Tibial artery (tissue), 4 donors: ENCODE measurements around the gene STK32C.
A peak's percentile ranks its signal among the peaks of the same experiment; 100 is the strongest.

Experiments used
- DNase-seq, 2 donors: peaks; one replicate each; pipeline ENCODE4 v3.0.0-alpha.2; 2019
- H3K27ac ChIP-seq, 2 donors: fragments of 200-600 bp; sonication (generic) in 1 of 2; 1 replicate in 1 of 2; 2 replicates in 1 of 2; pipeline ENCODE4 v1.5.1; 2018 to 2019; ENCODE audit warnings: mild to moderate bottlenecking in 1 of 2
- H3K27me3 ChIP-seq, 2 donors: fragments of 200-600 bp; sonication (generic) in 1 of 2; one replicate each; pipeline versions ENCODE4 v1.5.1 to v1.6.0; 2016 to 2019
- H3K36me3 ChIP-seq, 3 donors: fragments of 200-600 bp; sonication (generic) in 2 of 3; one replicate each; pipeline ENCODE4 v1.5.1; 2016 to 2019; ENCODE audit warnings: mild to moderate bottlenecking in 2 of 3
- H3K4me1 ChIP-seq, 4 donors: fragments of 200-600 bp; sonication (generic) in 2 of 4; 1 replicate in 3 of 4; 2 replicates in 1 of 4; pipeline ENCODE4 v1.5.1; 2016 to 2019
- H3K4me3 ChIP-seq, 2 donors: fragments of 200-600 bp; sonication (generic) in 1 of 2; 1 replicate in 1 of 2; 2 replicates in 1 of 2; pipeline ENCODE4 v1.5.1; 2018 to 2019; ENCODE audit warnings: mild to moderate bottlenecking in 2 of 2
- H3K9me3 ChIP-seq, 3 donors: fragments of 200-600 bp; sonication (generic) in 1 of 3; one replicate each; pipeline ENCODE4 v1.5.1; 2016 to 2019
- intact Hi-C: fragments of 100-400 bp; cut with DNase I; formaldehyde crosslinking; loops from one replicate; pipeline ENCODE4 v1.15.0; 2023; ENCODE audit warnings: low total_unique reads
- TF ChIP-seq, protein P1 (sequence below), 2 experiments: fragments of 200-600 bp in 1 of 2; fragments of 450-650 bp in 1 of 2; IDR thresholded peaks; one replicate each; pipeline ENCODE4 v1.5.1; 2017 to 2019; ENCODE audit warnings: antibody characterized with exemption in 2 of 2, mild to moderate bottlenecking in 1 of 2, moderate library complexity in 1 of 2

Gene STK32C

DNA sequence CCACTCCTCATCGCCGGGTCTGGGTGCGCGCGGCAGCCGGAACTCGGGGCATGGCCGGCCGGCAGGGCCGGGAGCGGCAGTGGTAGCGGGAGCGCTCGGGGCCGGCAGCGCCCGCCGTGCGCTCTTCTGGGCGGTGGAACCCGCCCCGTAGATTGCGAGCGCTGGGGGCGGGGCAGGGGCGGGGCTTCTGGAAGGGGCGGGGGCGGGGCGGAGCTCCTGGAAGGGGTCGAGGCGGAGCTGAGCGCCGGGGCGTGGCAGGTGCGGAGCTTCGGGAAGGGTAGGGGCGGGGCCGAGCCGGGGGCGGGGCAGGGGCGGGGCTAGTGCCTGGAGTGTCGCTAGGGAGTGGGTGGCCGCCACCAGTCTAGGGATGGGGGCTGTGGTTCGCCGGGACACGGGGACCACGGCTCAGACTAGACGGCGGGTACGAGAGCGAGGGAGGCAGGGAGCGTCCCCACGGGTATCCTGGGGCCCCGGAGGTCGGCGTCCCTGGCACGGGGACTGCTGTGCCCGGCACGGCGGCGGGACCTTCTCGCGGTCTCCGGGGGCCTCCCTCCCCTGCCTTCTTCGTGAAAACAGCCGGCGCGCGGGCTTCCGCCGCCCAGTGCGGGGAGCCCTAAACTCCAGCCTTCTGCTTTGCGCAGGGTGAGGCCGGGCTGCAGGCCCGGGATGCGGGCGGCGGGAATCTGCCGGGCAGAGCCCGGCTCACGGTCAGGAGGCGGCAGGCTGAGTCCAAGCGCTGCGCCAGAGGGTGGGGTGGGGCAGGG lies at the start of gene STK32C:
TSS of gene STK32C (minus strand) at position 128 of the 764 bp plus-strand sequence. CDS start at position 11, 117 bp downstream.
- peak within 1 kb of the TSS; percentile 80 to 89 for H3K27ac ChIP-seq
- TF ChIP-seq, protein P1, sequence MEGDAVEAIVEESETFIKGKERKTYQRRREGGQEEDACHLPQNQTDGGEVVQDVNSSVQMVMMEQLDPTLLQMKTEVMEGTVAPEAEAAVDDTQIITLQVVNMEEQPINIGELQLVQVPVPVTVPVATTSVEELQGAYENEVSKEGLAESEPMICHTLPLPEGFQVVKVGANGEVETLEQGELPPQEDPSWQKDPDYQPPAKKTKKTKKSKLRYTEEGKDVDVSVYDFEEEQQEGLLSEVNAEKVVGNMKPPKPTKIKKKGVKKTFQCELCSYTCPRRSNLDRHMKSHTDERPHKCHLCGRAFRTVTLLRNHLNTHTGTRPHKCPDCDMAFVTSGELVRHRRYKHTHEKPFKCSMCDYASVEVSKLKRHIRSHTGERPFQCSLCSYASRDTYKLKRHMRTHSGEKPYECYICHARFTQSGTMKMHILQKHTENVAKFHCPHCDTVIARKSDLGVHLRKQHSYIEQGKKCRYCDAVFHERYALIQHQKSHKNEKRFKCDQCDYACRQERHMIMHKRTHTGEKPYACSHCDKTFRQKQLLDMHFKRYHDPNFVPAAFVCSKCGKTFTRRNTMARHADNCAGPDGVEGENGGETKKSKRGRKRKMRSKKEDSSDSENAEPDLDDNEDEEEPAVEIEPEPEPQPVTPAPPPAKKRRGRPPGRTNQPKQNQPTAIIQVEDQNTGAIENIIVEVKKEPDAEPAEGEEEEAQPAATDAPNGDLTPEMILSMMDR (IDR thresholded peaks at IDR 0.05), result no peak
- no peaks in the 10 kb centered on the region for H3K9me3 ChIP-seq
- peaks cover 0 to 21% of the 10 kb centered on the region in 2 donors for H3K27me3 ChIP-seq
- intact Hi-C loops, result loop anchor here (10.0 kb wide), 1 partner anchor 47 kb away; no protein-coding TSS in a partner anchor
- DNase-seq, result peak; percentile 89 to 93
- H3K4me3 ChIP-seq, result peak within 1 kb of the TSS; percentile 66 to 82
- no peaks in the 10 kb centered on the region for H3K36me3 ChIP-seq
- peaks cover 0 to 19% (median 15%) of the 10 kb centered on the region in 4 donors for H3K4me1 ChIP-seq

DNA sequence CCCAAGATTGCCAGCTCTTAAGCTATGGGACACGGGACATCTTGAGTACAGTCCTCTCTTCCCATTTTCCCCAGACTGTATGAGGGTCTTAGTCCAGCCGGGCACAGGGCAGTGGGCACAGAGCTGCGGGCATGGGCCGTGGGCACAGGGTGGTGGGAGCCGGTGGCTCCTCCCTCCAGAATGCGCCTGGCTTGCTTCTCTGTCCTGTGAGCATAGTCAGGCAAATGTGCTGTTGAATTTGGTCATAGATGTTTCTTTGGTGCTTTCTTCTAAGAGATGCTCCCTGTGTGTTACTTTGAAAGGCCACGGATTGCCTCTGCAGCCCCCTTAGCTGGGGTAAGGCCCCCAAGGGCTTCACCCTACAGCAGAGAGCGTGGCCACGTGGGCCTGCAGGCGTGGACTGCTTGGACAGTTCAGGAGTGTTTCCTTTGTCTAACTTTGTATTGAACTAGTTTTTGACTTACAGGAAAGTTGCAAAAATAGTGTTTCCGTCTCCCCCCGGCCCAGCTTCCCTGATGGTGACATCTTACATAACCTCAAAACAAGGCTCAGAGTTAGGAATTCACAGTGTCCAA lies 49.0 kb upstream of the STK32C start:
- Histone ChIP-seq H3K27ac (no peak overlapping the region), H3K36me3 (peaks cover 0 to 29% (median 6%) of the 10 kb centered on the region in 3 donors), H3K9me3 (no peaks in the 10 kb centered on the region), H3K27me3 (no peaks in the 10 kb centered on the region), H3K4me3 (no peak overlapping the region), H3K4me1 (no peaks in the 10 kb centered on the region)
- DNase-seq, result peak in 1 of 2 donors; percentile 25
- TF ChIP-seq, protein P1 (IDR thresholded peaks at IDR 0.05), result no peak
- intact Hi-C loops, result loop anchor here (10.0 kb wide), 1 partner anchor 52 kb away; the partner anchor contains the start of gene STK32C

DNA sequence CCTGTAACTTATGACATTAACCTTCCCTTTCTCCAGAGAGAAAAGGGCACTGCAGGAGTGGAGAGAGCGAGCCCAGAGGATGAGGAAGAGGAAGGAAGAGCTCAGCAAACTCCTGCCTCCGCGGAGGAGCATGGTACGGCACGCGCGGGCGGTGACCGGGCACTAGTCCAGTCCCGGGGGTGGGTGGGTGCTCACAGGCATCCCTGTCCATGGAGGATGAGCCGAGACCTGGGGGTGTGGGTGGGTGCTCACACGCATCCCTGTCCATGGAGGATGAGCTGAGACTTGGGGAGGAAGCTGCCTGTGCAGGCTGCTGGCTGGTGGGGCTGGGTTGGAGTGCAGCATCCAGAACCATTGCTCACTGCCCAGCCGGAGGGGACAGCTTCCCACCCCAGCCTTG lies 48.0 kb upstream of the STK32C start:
- Histone ChIP-seq H3K4me1 (no peaks in the 10 kb centered on the region), H3K27ac (no peak overlapping the region), H3K4me3 (no peak overlapping the region), H3K36me3 (peaks cover 0 to 33% (median 6%) of the 10 kb centered on the region in 3 donors), H3K27me3 (no peaks in the 10 kb centered on the region), H3K9me3 (no peaks in the 10 kb centered on the region)
- intact Hi-C loops, result loop anchor here (2.0 to 10.0 kb wide), 2 partner anchors 51 to 133 kb away; partner anchors contain the start of gene STK32C
- DNase-seq, result peak in 1 of 2 donors; percentile 28
- TF ChIP-seq, protein P1 (IDR thresholded peaks at IDR 0.05), result no peak

DNA sequence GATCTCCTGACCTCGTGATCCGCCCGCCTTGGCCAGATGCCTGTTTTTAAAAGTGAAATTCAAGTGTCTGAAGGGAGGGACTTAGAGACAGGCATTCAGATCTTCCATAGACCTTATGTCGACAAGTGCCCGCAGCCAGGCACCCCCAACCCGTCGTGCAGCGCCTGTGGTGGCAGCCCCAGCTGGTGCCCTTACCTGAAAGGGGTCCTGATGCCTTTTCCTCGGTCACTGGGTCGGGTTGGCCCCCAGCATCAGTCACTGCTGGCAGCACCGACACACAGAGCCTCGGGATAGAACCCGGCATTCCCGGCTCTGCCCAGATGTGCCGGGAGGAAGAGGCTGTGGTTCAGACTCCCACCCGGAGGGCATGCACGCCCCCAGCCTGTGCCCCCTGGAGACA lies 47.5 kb upstream of the STK32C start:
- TF ChIP-seq, protein P1 (IDR thresholded peaks at IDR 0.05), result no peak
- peak in 1 of 2 donors; percentile 49 for DNase-seq
- H3K9me3 ChIP-seq, result no peaks in the 10 kb centered on the region
- H3K36me3 ChIP-seq, result peaks cover 0 to 34% (median 6%) of the 10 kb centered on the region in 3 donors
- no peaks in the 10 kb centered on the region for H3K27me3 ChIP-seq
- H3K4me1 ChIP-seq, result no peaks in the 10 kb centered on the region
- H3K4me3 ChIP-seq, result no peak overlapping the region
- H3K27ac ChIP-seq, result no peak overlapping the region
- intact Hi-C loops, result loop anchor here (2.0 to 10.0 kb wide), 2 partner anchors 50 to 132 kb away; partner anchors contain the start of gene STK32C

DNA sequence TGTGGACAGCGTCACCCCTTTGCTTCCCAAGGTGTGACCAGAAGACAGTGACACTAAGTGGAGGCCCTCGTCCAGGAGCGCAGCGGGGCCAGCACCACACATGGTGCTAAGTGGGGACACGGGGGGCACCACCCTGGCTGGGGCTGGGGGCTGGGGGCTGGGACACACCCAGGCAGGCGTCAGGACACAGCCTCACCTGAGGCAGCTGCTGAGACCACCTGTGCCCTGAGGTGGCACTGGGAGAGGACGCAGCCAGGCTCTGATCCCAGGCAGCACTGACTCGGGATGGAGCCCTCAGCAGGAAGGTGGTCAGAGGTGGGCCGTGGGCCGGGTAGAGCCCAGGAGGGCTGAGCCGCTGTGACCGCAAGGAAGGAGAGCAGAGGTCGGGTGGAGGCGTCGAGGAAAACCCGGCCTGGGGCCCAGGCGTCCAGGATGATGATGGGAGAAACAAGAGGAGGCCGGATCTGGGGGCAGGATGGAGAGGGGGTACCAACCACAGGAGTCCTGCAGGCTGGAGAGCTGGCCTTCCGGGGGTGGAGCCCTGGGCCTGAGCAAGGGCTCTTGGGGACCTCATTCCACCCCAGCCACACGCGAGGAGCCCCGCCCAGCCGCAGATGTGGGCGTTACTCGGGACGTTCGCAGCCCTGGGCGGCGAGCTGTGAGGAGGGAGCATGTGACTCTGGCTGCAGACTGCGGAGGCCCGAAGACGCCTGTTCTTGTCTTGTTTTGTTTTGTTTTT lies 46.8 kb upstream of the STK32C start:
- intact Hi-C loops, result loop anchor here (2.0 to 10.0 kb wide), 2 partner anchors 50 to 132 kb away; partner anchors contain the start of gene STK32C
- no peaks in the 10 kb centered on the region for H3K4me1 ChIP-seq
- no peak overlapping the region for H3K27ac ChIP-seq
- no peak overlapping the region for H3K4me3 ChIP-seq
- H3K36me3 ChIP-seq, result peaks cover 0 to 40% (median 6%) of the 10 kb centered on the region in 3 donors
- no peaks in the 10 kb centered on the region for H3K9me3 ChIP-seq
- peak; percentile 11 to 61 for DNase-seq
- H3K27me3 ChIP-seq, result no peaks in the 10 kb centered on the region
- TF ChIP-seq, protein P1 (IDR thresholded peaks at IDR 0.05), result no peak
